Ovary (tissue), 9 donors: ENCODE data around the gene PAK6. TPM values are rescaled to one million over a fixed set of nuclear protein-coding genes. Genes with fewer than 3 reads are reported as not detected.

Experiments
- DNase-seq, 5 donors: peaks; one replicate each; pipeline ENCODE4 v3.0.0-alpha.2; 2019 to 2020
- H3K27ac ChIP-seq, 2 donors: fragments of 200-600 bp; one replicate each; pipeline versions ENCODE4 v1.5.1 to v1.8.0; 2019 to 2022
- H3K27me3 ChIP-seq: fragments of 200-600 bp; one replicate; pipeline ENCODE4 v1.8.0; 2022
- H3K36me3 ChIP-seq: fragments of 200-600 bp; sonication (generic); one replicate; pipeline ENCODE4 v1.5.1; 2019
- H3K4me1 ChIP-seq: one replicate; pipeline ENCODE4 v1.8.1; 2013; ENCODE audit warnings: mild to moderate bottlenecking, moderate library complexity; ENCODE audit not compliant: insufficient read depth
- H3K4me3 ChIP-seq: fragments of 200-600 bp; sonication (generic); one replicate; pipeline ENCODE4 v1.5.1; 2017
- H3K9me3 ChIP-seq, 2 donors: fragments of 200-600 bp in 1 of 2; sonication (generic) in 1 of 2; one replicate each; pipeline versions ENCODE4 v1.5.1 to v1.8.1; 2013 to 2019; ENCODE audit warnings: mild to moderate bottlenecking in 1 of 2, moderate library complexity in 1 of 2
- CTCF ChIP-seq, 3 donors: fragments of 450-650 bp in 2 of 3; fragments of 200-600 bp in 1 of 3; IDR thresholded peaks; one replicate each; pipeline versions ENCODE4 v1.5.1 to v1.8.0; 2016 to 2022; ENCODE audit warnings: antibody characterized with exemption in 3 of 3, mild to moderate bottlenecking in 1 of 3
- EP300 ChIP-seq: sonication (generic); formaldehyde crosslinking; IDR thresholded peaks from one replicate; pipeline ENCODE4 v1.6.1; 2017; ENCODE audit warnings: antibody characterized with exemption
- POLR2A ChIP-seq: fragments of 450-650 bp; IDR thresholded peaks from one replicate; pipeline ENCODE4 v1.6.1; 2017; ENCODE audit warnings: antibody characterized with exemption, mild to moderate bottlenecking, moderate library complexity
- WGBS, 3 donors: extraction: QIAGEN DNeasy Blood & Tissue Kit in 1 of 3; methylation state at CpG; one replicate each; pipeline versions ENCODE4 v1.1.5 to v1.1.7; 2013 to 2017; 5-methylcytosine and 5-hydroxymethylcytosine counted together
- intact Hi-C, 4 donors: fragments of 100-400 bp; cut with DNase I; formaldehyde crosslinking; loops; one replicate each; pipeline versions ENCODE4 v1.11.0 to v1.15.1; 2022 to 2023
- polyA plus RNA-seq, 2 donors: library from polyadenylated mRNA; stranded (reverse); fragments of 200-250 nt in 1 of 2; fragments of 350-450 nt in 1 of 2; fragmentation: Illumina TruSeq in 1 of 2; extraction: RNeasy Lipid Tissue Mini Kit (QIAGEN cat#74804) in 1 of 2; gene quantifications; one replicate each; pipeline ENCODE4 v1.2.3, GENCODE V29; 2013 to 2014
- total RNA-seq, 7 donors: library from RNA; depleted of rRNA in 2 of 7; stranded (reverse); fragments of >200 nt in 2 of 7; fragmentation: NEBNext Ultra II Directional in 3 of 7; extraction: Animal tissue kit (Norgen Biotek cat#: 25700) in 3 of 7; gene quantifications; one replicate each; pipeline versions ENCODE4 v1.1.0 to v1.2.4, GENCODE V29; 2016 to 2023
- donor health status: DM: no; HTN: no; CAD: no; lungs with moderate emphysema.
- donor health status: DM: no; HTN: no; CAD: no.
- donor health status: Bipolar disorder and iron deficiency.
- donor health status: DM: yes; HTN: yes; CAD: no.
- donor health status: DM: no; HTN: no; CAD: no.
- donor health status: DM: yes; HTN: yes; CAD: no.

PAK6 gene
- total and polyA plus RNA-seq, 9 donors, result 0.36 to 6.7 (median 1.5) TPM

GRCh38 chr15:40222131-40222530 is 16.7 kb upstream of the PAK6 start:
- intact Hi-C loops, result no loop called here
- H3K9me3 ChIP-seq, result no peaks in the 10 kb centered on the region
- H3K27ac ChIP-seq, result no peak overlapping the region
- H3K4me1 ChIP-seq, result no peaks in the 10 kb centered on the region
- no peak for TF ChIP-seq EP300
- no peak for TF ChIP-seq CTCF (IDR thresholded peaks at IDR 0.05)
- TF ChIP-seq POLR2A, result no peak
- WGBS, 3 donors, result 91 to 94% (median 93%) methylated on average over 6 of the region's 6 CpGs
- no peak for DNase-seq
- no peak overlapping the region for H3K4me3 ChIP-seq
- no peaks in the 10 kb centered on the region for H3K36me3 ChIP-seq
- no peaks in the 10 kb centered on the region for H3K27me3 ChIP-seq

- Histone ChIP-seq H3K4me1 (no peaks in the 10 kb centered on the region), H3K27ac (no peak overlapping the region), H3K9me3 (no peaks in the 10 kb centered on the region), H3K4me3 (no peak overlapping the region), H3K36me3 (no peaks in the 10 kb centered on the region), H3K27me3 (no peaks in the 10 kb centered on the region)
- intact Hi-C loops, result no loop called here
- TF ChIP-seq EP300, result no peak
- no peak for TF ChIP-seq CTCF (IDR thresholded peaks at IDR 0.05)
- TF ChIP-seq POLR2A, result no peak
- DNase-seq, result no peak
These were observed 12.1 kb upstream of the PAK6 start for GRCh38 chr15:40226736-40227135.

- no peak overlapping the region for H3K4me3 ChIP-seq
- intact Hi-C loops, result no loop called here
- no peaks in the 10 kb centered on the region for H3K9me3 ChIP-seq
- DNase-seq, result no peak
- 96 to 98% (median 97%) methylated on average over 5 of the region's 5 CpGs for WGBS, 3 donors
- no peaks in the 10 kb centered on the region for H3K4me1 ChIP-seq
- no peak for TF ChIP-seq EP300
- no peak for TF ChIP-seq POLR2A
- no peak for TF ChIP-seq CTCF (IDR thresholded peaks at IDR 0.05)
- no peak overlapping the region for H3K27ac ChIP-seq
- H3K27me3 ChIP-seq, result no peaks in the 10 kb centered on the region
- H3K36me3 ChIP-seq, result no peaks in the 10 kb centered on the region
These were observed 9.5 kb upstream of the PAK6 start for GRCh38 chr15:40229316-40229715.

- H3K27me3 ChIP-seq, result no peaks in the 10 kb centered on the region
- no peak overlapping the region for H3K4me3 ChIP-seq
- WGBS, 3 donors, result 81 to 92% (median 85%) methylated on average over 1 of the region's 1 CpG
- H3K4me1 ChIP-seq, result no peaks in the 10 kb centered on the region
- DNase-seq, result no peak
- no peaks in the 10 kb centered on the region for H3K9me3 ChIP-seq
- H3K27ac ChIP-seq, result no peak overlapping the region
- no peak for TF ChIP-seq EP300
- no peak for TF ChIP-seq POLR2A
- no peak for TF ChIP-seq CTCF (IDR thresholded peaks at IDR 0.05)
- H3K36me3 ChIP-seq, result no peaks in the 10 kb centered on the region
- intact Hi-C loops, result no loop called here
These were observed 8.9 kb upstream of the PAK6 start for GRCh38 chr15:40229956-40230355.

- Histone ChIP-seq H3K27ac (no peak overlapping the region), H3K4me1 (no peaks in the 10 kb centered on the region), H3K4me3 (no peak overlapping the region), H3K36me3 (no peaks in the 10 kb centered on the region), H3K9me3 (no peaks in the 10 kb centered on the region), H3K27me3 (no peaks in the 10 kb centered on the region)
- TF ChIP-seq POLR2A, result no peak
- TF ChIP-seq EP300, result no peak
- WGBS, 3 donors, result 42 to 48% (median 44%) methylated on average over 7 of the region's 7 CpGs
- DNase-seq, result no peak
- intact Hi-C loops, result no loop called here
These were observed 6.2 kb upstream of the PAK6 start for GRCh38 chr15:40232625-40233070.
